HG03175 (cell line): ENCODE results near the gene ZNF620.
"Not testable (repeated sequence)": the region's sequence is repeated elsewhere in the genome, so short reads cannot be mapped to it uniquely, and the experiment has no call there.

Experiments used
- ATAC-seq: cut with Tn5 transposase; IDR thresholded peaks from one replicate; pipeline ENCODE4 v1.9.1; 2021; ENCODE audit warnings: mild to moderate bottlenecking, moderate library complexity; ENCODE audit not compliant: unreplicated experiment

ZNF620 gene

DNA sequence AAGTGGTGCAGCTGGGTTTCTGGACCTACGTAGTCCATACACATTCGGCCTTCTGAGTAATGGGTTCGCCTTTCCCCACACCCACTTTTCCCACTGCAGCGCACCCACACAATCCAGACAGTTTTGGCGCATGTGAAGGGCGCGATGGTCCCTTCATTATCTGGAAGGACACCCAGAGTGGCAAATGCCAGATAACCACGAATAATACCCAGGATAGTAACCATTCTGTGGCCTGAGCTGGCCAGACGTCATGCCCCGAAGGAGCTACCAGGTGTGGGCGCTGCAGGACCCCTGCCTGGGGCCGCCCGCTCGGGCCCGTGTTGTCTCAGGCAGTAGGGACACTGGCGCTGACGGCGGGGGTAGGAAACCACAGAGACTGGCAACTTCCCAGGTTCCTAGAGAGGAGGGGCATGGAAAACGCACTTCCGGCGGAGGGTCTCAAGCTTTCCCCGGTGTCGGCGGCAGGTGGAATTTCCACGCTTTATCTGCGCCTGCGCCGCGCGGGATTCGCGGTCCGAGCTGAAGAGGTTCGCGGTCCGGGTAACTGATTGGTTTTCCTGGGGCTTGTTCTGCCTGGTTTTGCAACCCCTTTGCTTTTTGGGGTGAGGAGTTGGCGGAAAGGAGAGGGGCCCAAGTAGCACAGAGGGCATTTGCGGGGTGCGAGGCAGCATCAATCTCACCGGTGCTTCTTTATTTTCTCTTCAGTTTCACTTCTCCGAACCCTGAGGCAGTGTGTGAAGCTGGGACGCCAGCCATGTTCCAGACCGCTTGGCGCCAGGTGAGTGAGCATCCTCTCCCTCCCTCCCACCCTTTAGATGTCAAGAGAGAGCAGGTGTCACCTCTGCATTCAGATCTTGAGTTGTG is at the start of gene ZNF620:
ZNF620 (plus strand) TSS at position 441 of the 864 bp plus-strand sequence; CDS start at position 755, 314 bp downstream.
- ATAC-seq: peak; percentile 86

DNA sequence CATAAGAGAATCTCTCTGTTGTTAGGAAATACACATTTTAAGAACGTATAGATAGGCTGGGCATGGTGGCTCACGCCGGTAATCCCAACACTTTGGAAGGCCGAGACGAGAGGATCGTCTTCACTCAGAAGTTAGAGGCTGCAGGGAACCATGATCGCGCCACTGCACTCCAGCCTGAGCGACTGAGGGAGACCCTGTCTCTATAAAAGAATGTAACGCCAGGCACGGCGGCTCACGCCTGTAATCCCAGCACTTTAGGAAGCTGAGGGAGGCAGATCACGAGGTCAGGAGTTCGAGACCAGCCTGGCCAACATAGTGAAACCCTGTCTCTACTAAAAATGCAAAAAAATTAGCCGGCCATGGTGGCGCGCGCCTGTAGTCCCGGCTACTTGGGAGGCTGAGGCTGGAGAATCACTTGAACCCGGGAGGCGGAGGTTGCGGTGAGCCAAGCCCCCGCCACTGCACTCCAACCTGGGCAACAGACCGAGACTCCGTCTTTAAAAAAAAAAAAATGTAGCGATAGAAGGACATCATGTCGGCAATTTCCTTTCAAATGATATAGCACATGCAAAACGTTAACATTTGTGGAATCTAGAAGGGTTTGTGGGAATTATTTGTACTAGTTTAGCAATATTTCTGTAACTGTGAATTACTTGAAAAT is 49.4 kb upstream of the ZNF620 start:
- ATAC-seq: no peak

DNA sequence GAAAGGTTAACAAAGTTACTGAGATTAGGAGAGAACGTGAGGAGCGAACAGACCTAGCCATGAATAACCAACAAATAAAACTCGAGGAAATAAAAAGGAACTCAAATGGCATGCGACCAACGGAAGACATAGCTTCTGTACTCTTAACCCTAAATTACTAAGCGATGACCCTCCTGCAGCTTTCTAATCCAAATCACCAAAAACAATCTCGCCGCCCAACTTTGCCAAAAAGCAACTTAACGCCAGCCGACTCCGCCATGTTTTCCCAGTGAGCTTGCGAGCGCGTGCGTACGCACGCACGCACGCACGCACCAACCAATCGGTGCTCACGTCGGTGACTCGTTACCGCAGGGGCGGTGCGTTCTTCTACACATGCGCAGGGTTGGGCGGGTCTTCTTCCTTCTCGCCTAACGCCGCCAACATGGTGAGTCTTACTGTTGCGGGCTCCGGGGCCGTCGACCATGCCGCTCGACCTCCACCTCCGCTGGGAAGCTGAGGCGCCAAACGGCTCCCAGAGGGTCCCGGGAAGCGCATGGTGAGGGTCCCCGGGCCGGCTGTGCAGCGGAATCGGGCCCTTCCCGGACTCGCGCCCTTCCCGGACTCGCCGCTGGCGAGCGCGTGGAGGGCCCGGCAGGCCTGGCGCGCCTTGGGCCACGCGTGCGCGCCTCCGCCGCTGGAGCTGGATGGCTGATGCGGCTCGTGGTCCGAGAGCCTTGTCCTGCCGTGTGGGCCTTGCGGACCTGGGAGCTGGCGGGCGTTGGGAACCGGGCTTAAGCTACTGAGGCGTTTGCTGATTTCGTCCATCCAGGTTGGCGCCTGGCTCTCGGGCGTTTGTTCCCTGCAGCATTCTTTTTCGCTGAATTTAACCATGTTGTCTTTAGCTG is 48.7 kb upstream of the ZNF620 start, which contains the start of gene RPL14:
RPL14 (plus strand) TSS at position 400 of the 884 bp plus-strand sequence; CDS start at position 533, 133 bp downstream.
- peak; percentile 68 for ATAC-seq

DNA sequence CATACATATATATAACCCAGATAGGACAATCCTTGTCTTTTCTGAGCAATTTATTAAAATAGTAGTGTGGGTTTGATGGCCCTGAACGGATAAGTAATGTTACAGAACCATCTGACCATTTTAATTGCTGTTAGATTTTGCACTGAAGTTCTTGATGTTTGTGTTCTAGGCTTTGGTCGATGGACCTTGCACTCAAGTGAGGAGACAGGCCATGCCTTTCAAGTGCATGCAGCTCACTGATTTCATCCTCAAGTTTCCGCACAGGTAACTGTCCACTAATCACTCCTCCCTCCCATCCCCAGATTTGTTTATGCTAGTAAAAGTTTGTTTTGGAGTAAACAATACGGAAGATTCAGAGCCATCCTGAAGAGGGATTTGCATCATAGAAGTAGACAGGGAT is 47.4 kb upstream of the ZNF620 start:
- ATAC-seq: no peak

DNA sequence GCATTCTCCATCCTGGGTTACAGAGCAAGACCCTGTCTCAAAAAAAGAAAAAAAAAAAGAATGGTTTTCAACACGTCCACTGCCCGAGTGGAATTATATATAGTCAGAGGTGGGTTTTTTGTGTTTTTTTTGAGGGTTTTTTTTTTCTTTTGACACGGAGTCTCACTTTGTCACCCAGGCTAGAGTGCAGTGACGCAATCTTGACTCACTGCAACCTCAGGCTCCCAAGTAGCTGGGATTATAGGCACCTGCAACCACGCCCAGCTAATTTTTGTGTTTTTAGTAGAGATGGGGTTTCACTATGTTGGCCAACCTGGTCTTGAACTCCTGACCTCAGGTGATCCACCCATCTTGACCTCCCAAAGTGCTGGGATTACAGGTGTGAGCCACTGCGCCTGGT is 45.4 kb upstream of the ZNF620 start:
- ATAC-seq: not testable (repeated sequence)

DNA sequence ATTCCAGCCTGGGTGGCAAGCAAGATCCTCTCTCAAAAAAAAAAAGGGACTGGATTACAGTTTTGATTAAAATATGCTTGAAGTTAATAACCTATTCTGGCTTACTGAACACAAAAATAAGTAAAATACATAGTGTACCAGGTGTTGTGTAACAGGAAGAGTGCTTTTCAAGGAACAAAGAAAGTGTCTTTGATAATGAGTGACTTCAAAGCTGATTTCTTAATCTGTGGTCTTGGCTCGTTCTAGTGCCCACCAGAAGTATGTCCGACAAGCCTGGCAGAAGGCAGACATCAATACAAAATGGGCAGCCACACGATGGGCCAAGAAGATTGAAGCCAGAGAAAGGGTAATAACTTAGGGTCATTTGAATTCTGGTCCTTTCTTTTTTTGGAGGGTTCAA is 44.7 kb upstream of the ZNF620 start:
- no peak for ATAC-seq

DNA sequence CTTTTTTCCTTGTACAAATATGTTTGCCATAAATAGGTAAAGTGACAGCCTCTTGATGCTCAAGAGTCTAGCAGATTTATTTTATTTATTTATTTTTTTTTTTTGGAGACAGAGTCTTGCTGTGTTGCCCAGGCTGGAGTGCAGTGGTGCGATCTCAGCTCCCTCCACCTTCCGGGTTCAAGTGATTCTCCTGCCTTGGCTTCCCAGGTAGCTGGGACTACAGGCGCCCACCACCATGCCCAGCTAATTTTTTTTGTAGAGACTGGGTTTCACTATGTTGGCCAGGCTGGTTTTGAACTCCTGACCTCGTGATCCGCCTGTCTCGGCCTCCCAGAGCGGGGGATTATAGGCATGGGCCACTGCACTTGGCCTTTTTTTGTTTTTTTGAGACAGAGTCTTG is 43.0 kb upstream of the ZNF620 start:
- ATAC-seq: not testable (repeated sequence)

DNA sequence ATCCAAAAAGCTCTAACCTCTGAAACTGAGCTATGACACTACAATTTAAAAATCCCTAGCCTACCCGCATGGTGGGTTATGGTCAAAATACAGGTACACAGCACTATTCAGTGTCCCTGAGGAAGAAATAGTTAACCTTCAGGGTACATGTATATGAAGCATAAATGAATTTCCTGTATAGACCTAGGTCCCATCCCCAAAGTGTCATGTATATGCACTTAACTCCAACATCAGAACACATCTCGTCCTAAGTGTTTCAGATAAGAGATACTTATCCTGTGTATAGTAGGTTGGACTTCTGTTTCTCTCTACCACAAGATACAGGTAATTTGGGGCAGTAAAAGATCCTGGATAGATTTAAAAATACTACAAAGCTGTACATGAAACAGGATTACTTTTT is 42.3 kb upstream of the ZNF620 start:
- no peak for ATAC-seq

DNA sequence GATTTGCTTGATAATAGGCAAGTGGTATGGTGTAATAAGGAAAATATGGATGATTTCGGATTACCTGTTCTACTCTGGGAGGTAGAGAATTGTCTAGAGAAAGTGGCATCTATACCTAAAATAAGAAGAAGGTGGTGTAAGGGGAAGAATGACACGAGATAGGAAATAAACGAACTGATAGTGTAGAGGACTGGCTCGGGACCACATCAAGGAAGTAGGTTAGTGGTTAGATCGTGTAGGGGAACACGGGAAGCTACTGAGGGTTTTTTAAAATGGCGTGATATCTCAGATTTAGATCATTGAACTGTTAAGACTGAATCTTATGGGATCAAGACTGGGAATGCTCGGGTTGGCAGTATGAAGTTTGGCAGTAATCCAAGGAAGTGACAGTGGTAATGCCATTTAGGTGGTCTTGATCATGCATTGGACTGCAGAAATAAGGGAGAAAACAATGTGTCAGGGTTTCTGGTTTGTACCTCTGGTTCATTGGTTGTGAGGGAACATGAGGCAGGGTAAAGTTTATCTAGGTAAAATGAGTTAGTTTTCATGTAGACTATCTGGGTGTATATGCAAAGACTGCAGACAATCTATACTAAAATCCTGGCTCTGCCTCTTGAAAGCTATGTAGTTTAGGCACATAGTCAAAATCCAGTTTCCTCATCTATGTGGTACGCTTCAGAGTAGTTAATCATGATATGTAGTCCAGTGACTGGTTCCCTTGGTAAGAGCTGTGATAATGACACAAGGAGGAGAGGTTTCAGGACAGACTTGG is 41.3 kb upstream of the ZNF620 start:
- ATAC-seq: no peak

DNA sequence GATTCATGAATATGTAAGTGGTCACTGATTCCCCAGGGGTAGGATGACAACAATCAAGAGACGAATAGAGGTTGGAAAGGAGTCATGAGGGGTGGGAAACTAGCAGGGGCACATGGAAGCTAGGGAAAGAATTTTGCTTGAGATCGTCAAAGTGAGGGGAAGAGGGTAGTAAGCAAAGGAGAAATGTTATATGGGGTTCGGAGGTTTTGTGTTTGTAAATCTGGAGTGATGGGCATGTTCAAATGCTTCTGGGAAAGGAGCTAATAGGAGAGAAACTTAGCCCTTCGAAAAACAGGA is 40.8 kb upstream of the ZNF620 start:
- no peak for ATAC-seq

DNA sequence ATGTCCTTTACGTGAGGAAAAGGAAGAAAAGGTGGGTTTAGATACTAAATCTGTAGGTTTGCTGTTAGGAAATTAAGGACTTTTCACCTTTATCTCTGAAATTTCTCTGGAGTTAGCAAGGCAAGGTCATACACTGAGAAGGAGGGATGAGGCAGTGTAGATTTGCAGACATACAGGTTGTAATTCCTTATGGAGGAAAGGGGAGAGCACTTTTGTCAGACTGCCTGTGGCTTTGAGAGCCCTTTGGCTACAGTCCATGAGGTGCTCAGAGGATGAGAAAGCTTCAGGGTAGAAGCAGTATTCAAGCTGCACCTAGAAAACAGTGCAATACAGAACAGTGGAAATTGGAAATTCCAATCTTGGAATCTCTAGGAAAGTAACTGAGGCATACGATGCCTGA is 40.4 kb upstream of the ZNF620 start:
- ATAC-seq: no peak

DNA sequence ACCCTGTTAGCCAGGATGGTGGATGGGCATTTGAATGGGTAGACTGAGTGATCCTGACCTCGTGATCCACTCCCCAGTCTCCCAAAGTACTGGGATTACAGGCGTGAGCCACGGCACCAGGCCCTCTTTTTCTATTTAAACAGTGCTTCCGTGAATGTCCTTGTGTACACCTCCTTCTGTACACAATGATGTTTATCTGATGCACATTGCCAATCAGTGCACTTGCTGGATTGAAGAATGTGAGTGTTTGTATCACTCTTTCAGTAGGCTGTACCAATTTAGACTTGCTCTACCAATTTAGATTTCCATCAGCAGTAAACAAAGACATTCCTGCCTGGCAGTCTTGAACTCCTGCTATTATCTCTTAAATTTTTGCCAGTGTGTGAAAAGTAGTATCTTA is 37.8 kb upstream of the ZNF620 start:
- no peak for ATAC-seq

DNA sequence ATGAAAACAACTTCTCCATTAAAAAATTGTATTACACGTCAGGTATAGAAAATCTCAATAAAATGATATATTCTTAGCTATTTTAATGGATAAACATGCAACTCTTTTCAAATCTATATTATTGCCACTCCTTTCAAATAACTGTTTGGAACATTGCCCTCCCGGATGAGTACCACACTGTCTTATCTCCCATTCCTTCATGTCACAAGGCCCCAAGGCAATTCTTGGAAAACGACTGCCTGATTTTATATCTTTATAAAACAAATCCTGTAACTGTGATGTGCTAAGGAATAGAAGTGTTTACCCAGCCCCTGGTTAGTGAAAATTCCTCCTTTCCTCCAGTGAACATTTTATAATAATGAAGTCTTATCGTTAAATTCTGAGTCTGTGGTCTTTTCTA is 35.1 kb upstream of the ZNF620 start:
- no peak for ATAC-seq

DNA sequence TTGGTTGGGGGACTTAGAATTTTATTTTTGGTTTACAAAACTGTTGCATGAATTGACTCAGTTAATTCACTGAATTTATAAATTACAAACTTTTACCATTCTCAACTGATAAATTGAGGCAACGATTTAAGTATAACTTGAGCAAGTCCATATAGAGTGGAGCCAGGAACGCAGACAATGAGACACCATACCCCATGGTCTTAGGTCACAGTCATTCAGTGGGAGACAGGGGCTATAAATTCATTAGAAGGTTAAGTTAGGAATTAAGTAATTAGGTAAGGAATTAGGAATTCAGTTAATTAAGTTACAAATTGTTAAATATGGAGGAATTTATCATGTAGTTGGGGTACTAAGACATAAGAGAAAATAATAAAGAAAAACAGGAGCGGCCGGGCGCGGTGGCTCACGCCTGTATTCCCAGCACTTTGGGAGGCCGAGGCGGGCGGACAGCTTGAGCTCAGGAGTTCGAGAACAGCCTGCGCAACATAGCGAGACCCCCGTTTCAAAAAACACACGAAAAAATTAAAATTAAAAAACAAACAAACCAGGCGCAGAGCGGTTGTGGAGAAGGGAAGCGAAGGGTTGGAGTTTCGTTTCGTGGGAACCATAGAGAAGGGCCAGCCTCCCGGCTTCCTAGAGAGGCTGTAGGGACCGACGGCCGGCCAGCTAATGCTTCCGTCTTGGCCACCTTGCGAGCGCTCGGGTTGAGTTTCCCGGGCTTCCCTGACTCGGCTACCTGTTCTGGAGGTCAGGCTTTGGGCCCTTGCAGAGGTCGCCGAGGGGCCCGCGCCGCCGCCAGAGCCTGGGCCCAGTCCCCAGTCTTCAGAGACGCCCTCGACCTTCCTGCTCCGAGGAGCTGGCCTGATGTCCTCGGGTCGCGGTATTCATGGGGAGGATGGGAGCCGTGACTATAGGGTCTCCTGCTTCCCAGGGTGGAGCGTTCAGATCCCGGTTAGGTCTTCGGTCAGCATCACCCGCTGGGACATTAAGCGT is 29.1 kb upstream of the ZNF620 start, which contains the start of gene ZNF619:
ZNF619 (plus strand) TSS at position 645 of the 993 bp plus-strand sequence. CDS start 858 bp downstream, outside the sequence.
- peak; percentile 89 for ATAC-seq

DNA sequence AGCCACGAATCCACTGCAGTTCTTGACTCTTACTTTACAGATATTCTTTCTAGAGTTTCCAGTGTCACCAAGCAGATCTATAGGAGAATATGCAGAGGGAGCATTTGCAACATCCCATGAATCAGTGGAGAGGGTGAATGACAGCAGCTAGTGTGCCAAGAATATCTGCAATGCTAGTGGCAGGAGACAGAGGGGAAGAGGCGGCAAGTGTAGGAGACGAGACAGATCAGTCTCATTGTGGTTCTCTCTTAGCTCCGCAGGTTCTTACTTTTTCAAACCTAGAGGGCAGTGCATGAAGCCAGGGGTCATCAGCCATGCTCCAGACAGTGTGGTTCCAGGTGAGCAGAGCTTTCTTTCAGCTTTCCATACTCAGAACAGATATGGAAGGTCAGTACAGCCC is 28.2 kb upstream of the ZNF620 start:
- ATAC-seq: no peak

DNA sequence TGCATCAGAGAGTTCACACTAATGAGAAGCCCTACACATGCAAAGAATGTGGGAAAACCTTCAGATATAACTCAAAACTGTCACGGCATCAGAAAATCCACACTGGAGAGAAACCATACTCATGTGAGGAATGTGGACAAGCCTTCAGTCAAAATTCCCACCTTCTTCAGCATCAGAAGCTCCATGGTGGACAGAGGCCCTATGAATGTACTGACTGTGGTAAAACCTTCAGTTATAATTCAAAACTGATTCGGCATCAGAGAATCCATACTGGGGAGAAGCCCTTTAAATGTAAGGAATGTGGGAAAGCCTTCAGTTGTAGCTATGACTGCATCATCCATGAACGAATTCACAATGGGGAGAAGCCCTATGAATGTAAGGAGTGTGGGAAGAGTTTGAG is 18.7 kb upstream of the ZNF620 start:
- ATAC-seq: no peak

DNA sequence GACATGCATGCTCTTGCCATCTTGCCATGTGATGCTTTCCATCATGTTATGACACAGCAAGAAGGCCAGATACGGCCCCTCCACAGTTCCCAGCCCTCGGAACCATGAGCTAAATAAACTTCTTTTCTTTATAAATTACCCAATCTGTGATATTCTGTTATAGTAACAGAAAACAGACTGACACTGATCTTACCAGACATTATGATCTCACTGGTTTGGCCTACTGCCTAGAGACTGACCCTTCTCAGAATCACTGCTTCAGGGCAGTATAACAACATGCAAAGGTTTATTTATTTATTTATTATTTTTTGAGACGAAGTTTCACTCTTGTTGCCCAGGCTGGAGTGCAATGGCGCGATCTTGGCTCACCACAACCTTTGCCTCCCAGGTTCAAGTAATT is 14.9 kb upstream of the ZNF620 start:
- ATAC-seq: no peak

DNA sequence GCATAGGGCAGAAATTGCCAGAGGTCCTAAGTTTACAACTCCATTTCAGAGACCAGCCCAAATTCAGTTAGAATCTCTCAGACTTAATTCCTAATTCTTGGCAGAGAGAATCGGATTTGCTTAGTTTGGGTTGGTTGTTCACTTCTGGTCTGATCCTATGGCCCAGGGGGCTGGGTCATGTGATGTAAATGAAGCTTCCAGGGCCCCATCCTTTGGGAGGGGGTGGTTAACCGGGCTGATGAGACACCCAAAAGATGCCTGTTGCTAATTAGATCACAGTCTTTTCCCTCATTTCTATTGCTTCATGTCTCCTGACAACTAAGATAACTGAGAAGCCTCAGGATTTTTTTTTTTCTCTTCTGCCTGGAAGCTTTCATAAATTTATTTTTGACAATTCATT is 11.1 kb upstream of the ZNF620 start:
- no peak for ATAC-seq

DNA sequence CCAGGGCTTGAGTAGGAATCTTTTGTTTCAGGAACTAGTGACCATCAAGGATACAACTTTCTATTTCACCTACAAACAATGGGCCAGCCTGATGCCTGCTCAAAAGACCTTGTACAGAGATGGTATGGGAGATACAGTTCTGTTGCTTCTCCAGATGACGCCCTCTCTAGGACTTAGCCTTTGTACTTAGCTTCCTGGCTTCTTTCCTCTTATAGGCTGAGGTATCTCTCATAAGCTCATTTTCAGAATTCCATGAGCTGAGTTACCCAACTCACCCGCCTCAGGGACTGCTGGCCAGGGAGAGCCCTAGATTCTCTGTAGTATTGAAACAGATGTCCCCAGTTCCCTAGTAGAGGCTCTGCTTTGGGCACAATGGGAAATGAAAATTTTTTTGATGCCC is 8.6 kb upstream of the ZNF620 start:
- no peak for ATAC-seq
